ENCODE results near the gene DLEU7. TPM values are rescaled to one million over a fixed set of nuclear protein-coding genes. Genes with fewer than 3 reads are reported as not detected.

DLEU7 gene
- total RNA-seq, 4 donors from 2014 or later: 0.33 to 1.7 (median 0.66) TPM; not detected in 1

DNA sequence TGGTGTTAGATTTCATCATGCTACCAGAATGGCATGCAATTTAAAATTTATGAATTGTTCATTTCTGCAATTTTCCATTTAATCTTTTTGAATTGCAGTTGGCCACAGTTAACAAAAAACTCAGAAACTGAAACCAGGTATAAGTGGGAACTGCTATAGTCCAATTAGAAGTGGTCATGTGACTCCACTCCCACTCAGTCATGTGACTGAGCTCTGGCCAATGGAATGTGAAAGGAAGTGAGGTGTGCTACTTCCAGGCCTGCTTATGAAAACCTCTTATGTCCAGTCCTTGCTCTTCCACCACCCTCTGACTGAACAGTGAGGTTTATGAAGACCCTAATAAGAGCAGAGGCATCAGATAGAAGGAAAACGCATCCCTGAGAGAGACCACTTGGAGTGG lies 47.0 kb downstream of the DLEU7 start:
- TF ChIP-seq, protein P1, sequence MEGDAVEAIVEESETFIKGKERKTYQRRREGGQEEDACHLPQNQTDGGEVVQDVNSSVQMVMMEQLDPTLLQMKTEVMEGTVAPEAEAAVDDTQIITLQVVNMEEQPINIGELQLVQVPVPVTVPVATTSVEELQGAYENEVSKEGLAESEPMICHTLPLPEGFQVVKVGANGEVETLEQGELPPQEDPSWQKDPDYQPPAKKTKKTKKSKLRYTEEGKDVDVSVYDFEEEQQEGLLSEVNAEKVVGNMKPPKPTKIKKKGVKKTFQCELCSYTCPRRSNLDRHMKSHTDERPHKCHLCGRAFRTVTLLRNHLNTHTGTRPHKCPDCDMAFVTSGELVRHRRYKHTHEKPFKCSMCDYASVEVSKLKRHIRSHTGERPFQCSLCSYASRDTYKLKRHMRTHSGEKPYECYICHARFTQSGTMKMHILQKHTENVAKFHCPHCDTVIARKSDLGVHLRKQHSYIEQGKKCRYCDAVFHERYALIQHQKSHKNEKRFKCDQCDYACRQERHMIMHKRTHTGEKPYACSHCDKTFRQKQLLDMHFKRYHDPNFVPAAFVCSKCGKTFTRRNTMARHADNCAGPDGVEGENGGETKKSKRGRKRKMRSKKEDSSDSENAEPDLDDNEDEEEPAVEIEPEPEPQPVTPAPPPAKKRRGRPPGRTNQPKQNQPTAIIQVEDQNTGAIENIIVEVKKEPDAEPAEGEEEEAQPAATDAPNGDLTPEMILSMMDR (IDR thresholded peaks at IDR 0.05; ENCODE audit: low read depth): no peak

DNA sequence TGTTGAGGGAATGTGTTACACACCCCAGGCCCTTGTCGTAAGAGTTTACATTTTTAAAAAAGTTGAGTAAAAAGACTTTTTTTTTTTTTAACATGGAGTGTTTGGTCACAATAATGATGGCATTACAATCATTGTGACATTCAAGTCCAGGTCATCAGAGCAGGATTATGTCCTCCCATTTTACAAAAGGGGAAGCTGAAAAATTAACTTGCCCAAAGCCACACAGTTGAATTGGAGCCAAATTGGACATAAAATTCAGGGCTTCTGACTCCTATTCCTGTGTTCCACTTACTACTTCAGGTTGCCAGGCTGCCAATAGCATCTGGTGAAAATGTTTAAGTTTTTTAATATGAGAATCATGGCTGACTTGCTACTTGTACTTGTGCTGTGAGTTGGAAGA lies 49.3 kb downstream of the DLEU7 start:
- TF ChIP-seq, protein P1 (IDR thresholded peaks at IDR 0.05; ENCODE audit: low read depth): no peak

DNA sequence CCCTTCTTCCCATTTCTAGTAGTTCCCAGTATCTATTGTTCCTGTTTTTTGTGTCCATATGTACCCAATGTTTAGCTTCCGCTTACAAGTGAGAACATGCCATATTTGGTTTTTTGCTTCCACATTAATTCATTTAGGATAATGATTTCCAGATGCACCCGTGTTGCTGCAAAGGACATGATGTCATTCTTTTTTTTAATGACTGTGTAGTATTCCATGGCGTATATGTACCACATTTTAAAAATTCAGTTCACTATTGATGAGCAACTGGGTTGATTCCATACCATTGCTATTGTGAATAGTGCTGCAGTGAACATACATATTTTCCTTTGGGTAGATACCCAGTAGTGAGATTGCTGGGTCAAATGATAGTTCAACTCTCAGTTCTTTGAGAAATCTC lies 50.5 kb downstream of the DLEU7 start:
- TF ChIP-seq, protein P1 (IDR thresholded peaks at IDR 0.05; ENCODE audit: low read depth): no peak

DNA sequence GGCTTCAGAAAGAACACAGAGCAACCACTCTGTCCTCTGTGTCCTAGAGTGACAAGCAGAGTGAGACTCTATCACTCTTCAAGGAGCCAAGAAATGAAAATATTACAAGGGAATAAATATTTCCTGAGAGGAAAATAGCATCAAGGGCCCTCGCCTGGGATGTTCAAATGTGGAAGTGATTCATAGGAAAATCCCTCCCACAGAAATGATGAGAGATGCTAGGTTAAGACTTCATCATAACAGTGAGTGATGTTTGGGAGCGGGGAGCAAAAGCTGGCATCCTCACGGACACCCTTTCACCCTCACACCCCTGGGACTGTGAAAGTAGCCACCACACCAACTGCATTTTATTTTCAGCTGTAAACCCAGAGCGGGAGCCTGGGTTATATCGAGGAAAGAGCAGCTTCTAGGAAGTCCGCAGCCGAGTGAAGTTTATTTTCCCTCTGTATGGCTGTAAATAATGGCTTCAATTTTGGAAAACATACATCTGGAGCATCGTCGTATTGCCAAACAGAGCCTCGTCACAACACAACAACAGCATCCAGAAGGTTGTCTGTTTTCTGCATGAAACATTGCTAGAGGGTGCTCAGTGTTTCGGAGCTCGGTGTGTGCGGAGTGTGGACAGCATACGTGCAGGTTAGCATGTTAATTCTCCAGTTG lies 54.8 kb downstream of the DLEU7 start:
- TF ChIP-seq, protein P1 (IDR thresholded peaks at IDR 0.05; ENCODE audit: low read depth): no peak

DNA sequence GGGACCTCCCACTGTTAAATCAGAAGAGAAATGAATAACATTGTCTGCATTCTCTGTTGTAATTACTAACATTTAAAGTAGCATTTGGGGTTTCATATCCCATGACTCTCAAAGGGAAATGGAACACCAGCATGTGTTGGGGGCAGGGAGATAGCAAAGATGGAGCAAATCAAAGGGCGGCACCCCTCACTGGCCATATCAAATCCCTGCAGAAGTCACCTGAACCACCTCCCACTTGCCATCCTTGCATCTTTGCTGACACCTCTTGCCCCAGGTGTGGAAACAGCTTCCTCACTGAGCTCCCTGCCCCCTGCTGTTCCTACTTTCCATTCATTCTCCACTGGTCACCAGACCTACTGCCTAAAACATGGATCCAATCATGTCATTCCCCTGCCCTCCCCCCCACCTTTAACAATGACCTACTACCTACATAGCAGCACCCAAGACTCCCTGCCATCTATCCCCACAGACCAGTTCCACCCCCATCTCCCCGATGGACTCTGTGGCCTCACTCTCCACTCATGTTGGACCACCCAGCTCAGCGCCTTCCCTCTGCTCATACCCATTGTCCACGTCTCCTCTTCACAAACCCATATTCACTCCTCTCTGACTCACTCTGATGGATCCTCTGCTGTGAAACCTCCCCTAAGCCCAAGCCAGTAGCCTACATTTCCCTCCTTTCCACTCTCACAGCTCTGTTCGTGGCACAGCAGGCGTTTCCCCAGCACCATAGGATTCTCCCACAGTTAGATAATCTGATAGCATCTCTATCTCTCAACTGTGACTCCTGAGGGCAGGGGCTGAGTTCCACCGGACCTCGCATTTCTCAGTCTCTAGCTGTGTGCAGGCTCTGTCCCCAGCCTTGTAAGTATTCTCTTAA lies 55.9 kb downstream of the DLEU7 start:
- TF ChIP-seq, protein P1 (IDR thresholded peaks at IDR 0.05; ENCODE audit: low read depth): no peak

DNA sequence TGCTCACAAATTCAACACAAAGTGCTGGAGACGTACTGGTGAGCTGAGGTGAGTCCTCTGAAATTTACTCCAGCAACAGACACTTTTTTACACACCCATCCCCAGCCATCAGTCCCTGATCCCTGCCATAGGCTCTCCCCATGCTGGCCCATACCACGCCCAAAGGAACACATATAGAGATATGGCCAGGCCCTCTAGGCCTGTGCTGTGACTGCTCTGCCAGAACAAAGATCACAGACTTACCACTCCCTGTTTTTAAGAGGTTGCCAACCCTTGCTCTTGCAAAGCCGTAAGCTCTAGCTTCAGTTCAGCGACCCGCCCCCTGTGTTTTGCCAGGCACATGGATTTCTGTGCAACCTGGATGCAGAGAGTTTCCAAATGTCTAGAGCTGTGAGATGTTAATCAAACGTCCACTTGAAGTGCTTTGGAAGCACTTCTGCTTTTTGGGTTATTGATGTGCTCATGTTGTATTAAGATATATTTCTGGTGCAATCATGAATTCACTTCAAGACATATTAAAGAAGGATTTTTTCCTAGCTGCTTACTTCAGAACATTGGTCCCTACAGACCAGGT lies 59.7 kb downstream of the DLEU7 start:
- TF ChIP-seq, protein P1 (IDR thresholded peaks at IDR 0.05; ENCODE audit: low read depth): no peak

DNA sequence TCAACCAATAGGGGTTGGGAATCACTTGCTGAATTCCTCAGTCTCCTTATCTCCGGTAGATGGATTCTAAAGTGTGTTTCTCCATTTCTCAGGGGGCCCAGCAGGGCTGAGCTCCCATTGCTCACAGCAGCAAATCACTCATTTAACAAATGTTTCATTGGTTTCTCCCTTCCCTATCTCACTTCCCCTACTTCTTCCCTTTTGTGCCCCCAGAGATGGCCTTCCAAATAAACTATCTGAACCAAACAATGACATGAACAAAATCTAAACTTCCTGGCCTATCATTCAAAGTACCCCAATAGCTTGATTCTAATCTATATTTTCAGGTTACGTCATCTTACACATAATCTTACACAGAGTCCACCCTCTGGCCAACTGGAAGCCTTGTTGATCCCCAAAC lies 60.4 kb downstream of the DLEU7 start:
- TF ChIP-seq, protein P1 (IDR thresholded peaks at IDR 0.05; ENCODE audit: low read depth): no peak

All from subcutaneous adipose tissue (tissue), 4 donors.